ENCODE data around the gene VPS35. TPM values are rescaled to one million over a fixed set of nuclear protein-coding genes. Genes with fewer than 3 reads are reported as not detected.
A peak's percentile ranks its signal among the peaks of the same experiment; 100 is the strongest.

VPS35 gene
- 10 to 100 TPM; 17.4 to 35.3 TPM for polyA plus RNA-seq

DNA sequence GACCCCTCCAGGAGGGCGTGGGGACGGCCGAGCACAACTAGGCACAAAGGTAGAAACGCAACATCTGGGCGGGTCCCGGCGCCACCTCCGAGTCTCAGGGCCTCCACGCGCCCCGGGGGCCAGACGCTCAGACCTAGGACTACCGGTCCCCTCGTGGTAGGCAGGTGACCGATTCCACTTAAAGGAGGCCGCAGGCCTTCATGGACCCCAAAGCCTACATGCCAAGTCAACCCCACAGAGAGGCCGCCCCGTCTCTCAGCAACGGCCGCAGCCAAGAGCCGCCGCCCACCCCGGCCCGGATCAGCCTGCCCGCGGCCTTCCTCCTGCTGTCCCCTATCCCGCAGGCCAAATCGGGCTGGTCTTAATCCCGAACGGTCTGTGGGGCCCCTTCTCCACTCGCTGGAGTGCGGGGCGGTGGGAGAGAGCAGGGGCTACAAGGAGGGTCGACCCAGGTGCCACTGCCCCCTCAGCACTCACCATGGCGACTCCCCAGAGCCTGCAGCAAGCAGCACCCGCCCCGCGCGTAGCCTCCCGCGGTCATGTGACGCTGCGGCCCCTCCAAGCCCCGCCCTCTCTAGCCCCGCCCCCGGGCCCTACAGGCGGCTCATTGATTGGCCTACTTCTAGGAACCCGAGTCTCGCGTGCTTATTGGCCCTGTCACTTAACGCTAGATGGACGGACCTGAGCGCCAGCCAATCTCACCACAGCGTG lies at the start of gene VPS35:
TSS of gene VPS35 (minus strand) at position 525 of the 711 bp plus-strand sequence. CDS start at position 480, 45 bp downstream.
- Histone ChIP-seq H3K27me3 (ENCODE audit: control insufficient read depth in 1 of 2, insufficient read depth in 2 of 2, low read length in 2 of 2) (no peaks in the 10 kb centered on the region), H3K4me1 (ENCODE audit: control insufficient read depth in 2 of 2, insufficient read depth in 2 of 2, low read length in 1 of 2) (peaks cover 5 to 7% of the 10 kb centered on the region in 2 donors)
- 0 to 1% methylated on average over 54 of the region's 54 CpGs for WGBS, 2 donors

GRCh38 chr16:46737621-46738214 lies 48.7 kb upstream of the VPS35 start:
- Histone ChIP-seq H3K4me1 (ENCODE audit: control insufficient read depth in 2 of 2, insufficient read depth in 2 of 2, low read length in 1 of 2) (no peaks in the 10 kb centered on the region), H3K36me3 (ENCODE audit: control insufficient read depth in 2 of 2, insufficient read depth in 2 of 2, low read length in 1 of 2) (no peaks in the 10 kb centered on the region), H3K4me3 (ENCODE audit: low read depth in 1 of 2, low read length in 2 of 2) (no peak overlapping the region), H3K27me3 (ENCODE audit: control insufficient read depth in 1 of 2, insufficient read depth in 2 of 2, low read length in 2 of 2) (no peaks in the 10 kb centered on the region), H3K27ac (ENCODE audit: low read depth in 2 of 2, low read length in 1 of 2) (no peak overlapping the region), H3K9me3 (ENCODE audit: control insufficient read depth in 2 of 2, insufficient read depth in 1 of 2, low read depth in 1 of 2, low read length in 1 of 2) (no peaks in the 10 kb centered on the region)
- WGBS, 2 donors = 79 to 86% methylated on average over 14 of the region's 14 CpGs

More for the DNA sequence above, at the start of gene VPS35:
- Histone ChIP-seq H3K4me3 (ENCODE audit: low read depth in 1 of 2, low read length in 2 of 2) (peak within 1 kb of the TSS; percentile 89 to 91), H3K27ac (ENCODE audit: low read depth in 2 of 2, low read length in 1 of 2) (peak within 1 kb of the TSS; percentile 94 to 99), H3K36me3 (ENCODE audit: control insufficient read depth in 2 of 2, insufficient read depth in 2 of 2, low read length in 1 of 2) (no peaks in the 10 kb centered on the region), H3K9me3 (ENCODE audit: control insufficient read depth in 2 of 2, insufficient read depth in 1 of 2, low read depth in 1 of 2, low read length in 1 of 2) (no peaks in the 10 kb centered on the region)

DNA sequence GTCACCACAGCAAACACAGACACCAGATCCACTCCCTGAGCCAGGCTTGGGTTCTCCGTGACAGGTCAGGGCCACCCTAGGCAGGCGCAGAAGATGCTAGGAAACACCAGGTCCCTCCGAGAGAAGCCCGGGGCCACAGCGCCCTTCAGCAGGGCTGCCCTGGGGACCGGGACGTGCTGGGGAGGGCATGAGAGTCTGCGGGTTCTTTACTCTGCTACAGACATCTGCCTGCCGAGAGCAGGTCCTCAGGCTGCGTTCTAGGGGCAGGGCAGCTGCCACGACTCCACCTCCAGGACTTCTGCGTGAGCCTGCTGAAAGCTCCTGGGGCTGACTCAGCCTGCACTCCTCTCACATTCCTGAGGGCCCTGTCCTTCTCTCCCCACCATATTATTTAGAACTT lies 47.7 kb upstream of the VPS35 start:
- 70 to 72% methylated on average over 11 to 12 of the region's 12 CpGs for WGBS, 2 donors
- H3K27ac ChIP-seq (ENCODE audit: low read depth in 2 of 2, low read length in 1 of 2) = no peak overlapping the region
- no peaks in the 10 kb centered on the region for H3K9me3 ChIP-seq (ENCODE audit: control insufficient read depth in 2 of 2, insufficient read depth in 1 of 2, low read depth in 1 of 2, low read length in 1 of 2)
- no peaks in the 10 kb centered on the region for H3K36me3 ChIP-seq (ENCODE audit: control insufficient read depth in 2 of 2, insufficient read depth in 2 of 2, low read length in 1 of 2)
- H3K27me3 ChIP-seq (ENCODE audit: control insufficient read depth in 1 of 2, insufficient read depth in 2 of 2, low read length in 2 of 2) = no peaks in the 10 kb centered on the region
- no peak overlapping the region for H3K4me3 ChIP-seq (ENCODE audit: low read depth in 1 of 2, low read length in 2 of 2)
- no peaks in the 10 kb centered on the region for H3K4me1 ChIP-seq (ENCODE audit: control insufficient read depth in 2 of 2, insufficient read depth in 2 of 2, low read length in 1 of 2)

- H3K36me3 ChIP-seq (ENCODE audit: control insufficient read depth in 2 of 2, insufficient read depth in 2 of 2, low read length in 1 of 2) = no peaks in the 10 kb centered on the region
- WGBS, 2 donors = 78 to 83% methylated on average over 9 of the region's 9 CpGs
These were observed 44.4 kb upstream of the VPS35 start for GRCh38 chr16:46733319-46733830.

GRCh38 chr16:46732561-46732960 lies 43.6 kb upstream of the VPS35 start:
- H3K4me1 ChIP-seq (ENCODE audit: control insufficient read depth in 2 of 2, insufficient read depth in 2 of 2, low read length in 1 of 2) = no peaks in the 10 kb centered on the region
- H3K27me3 ChIP-seq (ENCODE audit: control insufficient read depth in 1 of 2, insufficient read depth in 2 of 2, low read length in 2 of 2) = no peaks in the 10 kb centered on the region
- H3K27ac ChIP-seq (ENCODE audit: low read depth in 2 of 2, low read length in 1 of 2) = no peak overlapping the region
- H3K36me3 ChIP-seq (ENCODE audit: control insufficient read depth in 2 of 2, insufficient read depth in 2 of 2, low read length in 1 of 2) = no peaks in the 10 kb centered on the region
- H3K4me3 ChIP-seq (ENCODE audit: low read depth in 1 of 2, low read length in 2 of 2) = no peak overlapping the region
- H3K9me3 ChIP-seq (ENCODE audit: control insufficient read depth in 2 of 2, insufficient read depth in 1 of 2, low read depth in 1 of 2, low read length in 1 of 2) = no peaks in the 10 kb centered on the region
- WGBS, 2 donors = 81 to 89% methylated on average over 4 of the region's 4 CpGs

More at GRCh38 chr16:46733319-46733830, 44.4 kb upstream of the VPS35 start:
- no peak overlapping the region for H3K4me3 ChIP-seq (ENCODE audit: low read depth in 1 of 2, low read length in 2 of 2)
- H3K27ac ChIP-seq (ENCODE audit: low read depth in 2 of 2, low read length in 1 of 2) = no peak overlapping the region
- no peaks in the 10 kb centered on the region for H3K27me3 ChIP-seq (ENCODE audit: control insufficient read depth in 1 of 2, insufficient read depth in 2 of 2, low read length in 2 of 2)
- H3K9me3 ChIP-seq (ENCODE audit: control insufficient read depth in 2 of 2, insufficient read depth in 1 of 2, low read depth in 1 of 2, low read length in 1 of 2) = no peaks in the 10 kb centered on the region
- no peaks in the 10 kb centered on the region for H3K4me1 ChIP-seq (ENCODE audit: control insufficient read depth in 2 of 2, insufficient read depth in 2 of 2, low read length in 1 of 2)

DNA sequence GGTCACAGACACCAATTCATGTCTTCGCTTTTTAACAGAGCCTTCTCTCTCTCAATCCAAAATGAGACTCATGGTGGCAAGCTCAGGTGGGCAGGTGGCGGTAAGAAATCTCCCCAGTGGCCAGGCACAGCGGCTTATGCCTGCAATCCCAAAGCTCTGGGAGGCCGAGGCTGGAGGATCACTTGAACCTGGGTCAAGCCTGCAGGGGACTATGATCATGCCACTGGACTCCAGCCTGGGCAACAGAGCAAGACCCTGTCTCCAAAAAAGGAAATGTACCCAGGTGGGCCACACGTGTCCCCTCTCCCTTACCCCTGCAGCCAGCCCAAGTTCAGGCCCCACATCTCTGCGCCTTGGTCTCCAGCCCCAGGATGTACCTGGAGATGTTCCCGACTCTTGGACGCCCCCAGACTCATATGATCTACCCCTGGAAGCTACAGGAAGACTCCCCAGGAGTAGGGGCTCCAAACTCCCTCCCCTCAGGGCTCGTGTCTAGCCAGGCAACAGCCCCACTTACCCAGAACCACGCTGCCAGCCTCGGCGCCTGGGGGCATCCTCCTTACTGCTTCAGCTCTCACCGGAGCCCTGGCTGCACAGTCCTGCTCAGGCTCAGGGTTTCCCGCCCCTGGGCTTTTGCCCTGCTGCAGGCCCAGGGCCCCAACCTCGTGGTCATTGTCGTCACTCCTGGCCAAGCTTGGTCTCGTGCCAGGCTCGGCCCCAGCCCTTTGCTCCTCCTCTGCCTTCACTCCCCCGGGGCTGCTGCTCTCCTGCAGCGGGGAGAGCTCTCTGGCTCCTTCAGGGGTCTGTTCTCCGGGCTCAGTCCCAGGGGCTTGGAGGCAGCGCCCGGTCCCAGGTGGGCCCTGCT lies 42.9 kb upstream of the VPS35 start:
- WGBS, 2 donors = 78 to 80% methylated on average over 23 of the region's 23 CpGs
- H3K27ac ChIP-seq (ENCODE audit: low read depth in 2 of 2, low read length in 1 of 2) = no peak overlapping the region
- H3K4me1 ChIP-seq (ENCODE audit: control insufficient read depth in 2 of 2, insufficient read depth in 2 of 2, low read length in 1 of 2) = peaks cover 0 to 2% of the 10 kb centered on the region in 2 donors
- no peaks in the 10 kb centered on the region for H3K36me3 ChIP-seq (ENCODE audit: control insufficient read depth in 2 of 2, insufficient read depth in 2 of 2, low read length in 1 of 2)
- H3K9me3 ChIP-seq (ENCODE audit: control insufficient read depth in 2 of 2, insufficient read depth in 1 of 2, low read depth in 1 of 2, low read length in 1 of 2) = no peaks in the 10 kb centered on the region
- H3K4me3 ChIP-seq (ENCODE audit: low read depth in 1 of 2, low read length in 2 of 2) = no peak overlapping the region
- H3K27me3 ChIP-seq (ENCODE audit: control insufficient read depth in 1 of 2, insufficient read depth in 2 of 2, low read length in 2 of 2) = no peaks in the 10 kb centered on the region

DNA sequence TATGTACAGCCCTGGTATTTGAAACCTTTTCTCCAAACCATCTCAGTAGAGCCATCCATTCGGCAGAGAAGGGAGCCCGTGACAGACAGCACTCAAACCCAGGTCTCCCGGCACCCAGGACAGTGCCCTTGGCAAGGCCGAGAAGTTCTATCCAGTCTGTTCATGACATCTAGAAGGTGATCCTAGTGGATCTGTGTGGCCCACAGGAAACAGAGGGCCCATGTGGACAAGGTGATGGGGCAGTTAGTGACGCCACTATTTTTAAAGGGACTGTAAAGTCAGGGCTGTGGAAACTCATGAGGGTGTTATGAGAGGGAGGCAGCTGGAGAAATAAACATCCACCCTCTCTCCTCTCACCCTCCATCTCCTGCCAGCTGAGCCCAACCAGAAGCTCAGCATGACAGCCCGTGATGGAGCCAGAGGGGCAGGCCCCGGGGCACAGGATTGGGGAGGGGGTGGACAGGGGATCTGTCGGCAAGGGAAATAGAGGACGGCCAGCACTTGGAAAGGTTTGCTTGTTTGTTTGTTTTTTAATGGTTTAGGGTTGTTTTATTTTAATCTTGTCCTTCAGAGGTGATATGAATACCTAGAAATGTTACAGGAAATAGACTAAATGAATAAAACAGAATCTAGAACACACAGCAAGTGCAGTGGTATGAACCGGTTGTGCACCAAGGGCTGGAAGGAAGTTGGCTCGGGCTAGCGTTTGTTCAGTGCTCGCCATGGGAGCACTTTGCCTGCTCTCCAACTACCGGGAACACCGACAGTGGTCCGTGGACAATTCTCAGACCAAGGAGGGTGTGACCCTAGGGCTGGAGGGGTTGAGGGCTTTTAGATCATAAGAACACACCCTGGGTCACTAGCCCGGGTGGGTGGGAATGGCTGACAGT lies 42.1 kb upstream of the VPS35 start:
- H3K36me3 ChIP-seq (ENCODE audit: control insufficient read depth in 2 of 2, insufficient read depth in 2 of 2, low read length in 1 of 2) = no peaks in the 10 kb centered on the region
- no peak overlapping the region for H3K4me3 ChIP-seq (ENCODE audit: low read depth in 1 of 2, low read length in 2 of 2)
- peaks cover 0 to 2% of the 10 kb centered on the region in 2 donors for H3K4me1 ChIP-seq (ENCODE audit: control insufficient read depth in 2 of 2, insufficient read depth in 2 of 2, low read length in 1 of 2)
- 77% methylated on average over 17 of the region's 17 CpGs for WGBS, 2 donors
- H3K27ac ChIP-seq (ENCODE audit: low read depth in 2 of 2, low read length in 1 of 2) = no peak overlapping the region
- no peaks in the 10 kb centered on the region for H3K27me3 ChIP-seq (ENCODE audit: control insufficient read depth in 1 of 2, insufficient read depth in 2 of 2, low read length in 2 of 2)
- H3K9me3 ChIP-seq (ENCODE audit: control insufficient read depth in 2 of 2, insufficient read depth in 1 of 2, low read depth in 1 of 2, low read length in 1 of 2) = no peaks in the 10 kb centered on the region

DNA sequence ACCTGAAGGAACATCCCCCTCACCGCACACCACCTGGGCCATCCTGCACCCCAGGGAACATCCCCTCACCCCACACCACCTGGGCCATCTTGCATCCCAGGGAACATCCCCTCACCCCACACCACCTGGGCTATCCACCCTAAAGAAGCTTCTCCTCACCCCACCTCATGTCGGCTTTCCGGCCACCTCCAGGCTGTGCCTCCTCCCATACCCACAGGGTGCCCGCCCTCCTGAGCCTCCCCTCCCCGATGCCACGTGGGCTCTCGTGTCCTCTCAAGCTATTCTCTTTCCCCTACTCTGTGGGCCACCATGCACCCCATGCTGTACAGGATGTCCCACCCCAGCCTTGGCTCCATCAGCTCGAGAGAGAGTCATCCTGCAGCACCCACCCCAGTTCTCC lies 41.1 kb upstream of the VPS35 start:
- Histone ChIP-seq H3K4me3 (ENCODE audit: low read depth in 1 of 2, low read length in 2 of 2) (no peak overlapping the region), H3K4me1 (ENCODE audit: control insufficient read depth in 2 of 2, insufficient read depth in 2 of 2, low read length in 1 of 2) (peaks cover 0 to 2% of the 10 kb centered on the region in 2 donors), H3K27me3 (ENCODE audit: control insufficient read depth in 1 of 2, insufficient read depth in 2 of 2, low read length in 2 of 2) (no peaks in the 10 kb centered on the region), H3K36me3 (ENCODE audit: control insufficient read depth in 2 of 2, insufficient read depth in 2 of 2, low read length in 1 of 2) (no peaks in the 10 kb centered on the region), H3K27ac (ENCODE audit: low read depth in 2 of 2, low read length in 1 of 2) (no peak overlapping the region), H3K9me3 (ENCODE audit: control insufficient read depth in 2 of 2, insufficient read depth in 1 of 2, low read depth in 1 of 2, low read length in 1 of 2) (no peaks in the 10 kb centered on the region)
- WGBS, 2 donors = 91% methylated on average over 8 of the region's 8 CpGs

Data from esophagus (tissue), 2 donors.